Bronchial epithelial cell (primary cell): Measurements from ENCODE around the gene BCL11B. TPM values are rescaled to one million over a fixed set of nuclear protein-coding genes. Genes with fewer than 3 reads are reported as not detected.

Source experiments
- DNase-seq: peaks from one replicate; pipeline ENCODE4 v3.0.0-alpha.2; 2010; ENCODE audit warnings: low read depth
- FAIRE-seq: peaks from 2 replicates; lab custom pipeline; 2011; peaks lifted over from hg19 to GRCh38; lab: Jason Lieb, UNC
- H3K27me3 ChIP-seq: 2 replicates; pipeline ENCODE4 v1.5.1; 2011; ENCODE audit warnings: low read length; ENCODE audit not compliant: control insufficient read depth, insufficient read depth
- H3K36me3 ChIP-seq: 2 replicates; pipeline ENCODE4 v1.5.1; 2011; ENCODE audit warnings: low read length; ENCODE audit not compliant: control insufficient read depth, insufficient read depth
- H3K4me3 ChIP-seq: 2 replicates; pipeline ENCODE4 v1.5.1; 2011; ENCODE audit warnings: mild to moderate bottlenecking, low read depth, low read length, control low read depth
- total RNA-seq: library from RNA; depleted of rRNA; stranded (reverse); fragments of >200 nt; gene quantifications from 2 replicates; pipeline ENCODE4 v1.2.1, GENCODE V29; 2014
- TF ChIP-seq, protein P1 (sequence below): IDR thresholded peaks from 2 replicates; pipeline ENCODE4 v1.5.1; 2011; ENCODE audit warnings: mild to moderate bottlenecking, moderate library complexity, low read length, control low read depth, inconsistent platforms; ENCODE audit not compliant: insufficient read depth, severe bottlenecking

Gene BCL11B
- total RNA-seq, 1 donor from 2014 or later = 5.3 TPM

DNA sequence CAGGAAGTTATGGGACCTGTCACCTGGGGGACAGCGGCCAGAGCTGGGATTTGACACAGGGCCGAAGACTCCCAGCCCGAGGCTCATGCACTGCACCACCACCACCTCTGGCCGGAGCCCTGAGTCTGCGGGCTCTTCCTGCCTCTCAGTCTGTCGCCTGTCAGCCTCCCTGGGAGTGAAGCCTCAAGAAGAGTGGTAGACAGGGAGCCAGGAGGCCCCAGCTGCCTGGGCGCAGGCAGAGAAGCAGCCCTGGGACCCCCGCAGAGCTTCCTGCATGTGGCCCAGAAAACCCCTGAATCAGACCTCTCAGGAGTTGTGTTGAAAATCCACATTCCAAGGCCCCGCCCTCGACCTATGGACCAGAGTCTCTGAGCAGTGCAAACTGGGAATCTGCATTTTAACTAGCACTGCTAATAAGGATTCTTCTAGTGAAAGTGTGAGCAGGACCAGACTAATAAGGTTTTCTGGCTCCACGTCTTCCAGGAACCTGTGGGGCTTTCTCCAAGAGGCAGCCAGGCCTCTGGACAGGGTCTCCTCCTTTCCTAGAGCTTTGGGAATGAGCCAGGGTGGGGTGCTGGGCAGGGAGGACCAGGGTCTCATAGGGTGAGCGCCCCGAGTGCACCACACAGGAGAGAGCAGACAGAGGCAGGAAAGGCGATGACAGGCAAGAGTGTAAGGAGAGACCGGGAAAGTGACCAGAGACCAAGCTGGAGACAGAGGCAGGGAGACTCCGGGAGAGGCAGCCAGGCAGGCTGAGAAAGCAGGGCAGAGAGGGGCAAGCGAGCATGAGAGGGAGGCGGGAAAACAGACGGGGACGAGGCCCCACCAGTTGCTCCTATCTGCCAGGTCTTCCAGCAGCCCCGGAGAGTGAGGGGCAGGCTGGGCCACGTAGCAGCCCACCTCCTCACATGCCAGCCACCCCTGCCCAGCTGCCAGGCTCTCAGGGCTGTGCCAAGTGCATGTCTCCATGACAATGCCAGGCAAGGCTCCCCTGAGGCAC is 112.4 kb downstream of the BCL11B start:
- H3K36me3 ChIP-seq = no peaks in the 10 kb centered on the region
- TF ChIP-seq, protein P1, sequence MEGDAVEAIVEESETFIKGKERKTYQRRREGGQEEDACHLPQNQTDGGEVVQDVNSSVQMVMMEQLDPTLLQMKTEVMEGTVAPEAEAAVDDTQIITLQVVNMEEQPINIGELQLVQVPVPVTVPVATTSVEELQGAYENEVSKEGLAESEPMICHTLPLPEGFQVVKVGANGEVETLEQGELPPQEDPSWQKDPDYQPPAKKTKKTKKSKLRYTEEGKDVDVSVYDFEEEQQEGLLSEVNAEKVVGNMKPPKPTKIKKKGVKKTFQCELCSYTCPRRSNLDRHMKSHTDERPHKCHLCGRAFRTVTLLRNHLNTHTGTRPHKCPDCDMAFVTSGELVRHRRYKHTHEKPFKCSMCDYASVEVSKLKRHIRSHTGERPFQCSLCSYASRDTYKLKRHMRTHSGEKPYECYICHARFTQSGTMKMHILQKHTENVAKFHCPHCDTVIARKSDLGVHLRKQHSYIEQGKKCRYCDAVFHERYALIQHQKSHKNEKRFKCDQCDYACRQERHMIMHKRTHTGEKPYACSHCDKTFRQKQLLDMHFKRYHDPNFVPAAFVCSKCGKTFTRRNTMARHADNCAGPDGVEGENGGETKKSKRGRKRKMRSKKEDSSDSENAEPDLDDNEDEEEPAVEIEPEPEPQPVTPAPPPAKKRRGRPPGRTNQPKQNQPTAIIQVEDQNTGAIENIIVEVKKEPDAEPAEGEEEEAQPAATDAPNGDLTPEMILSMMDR = no peak
- no peak for DNase-seq
- no peak for FAIRE-seq
- H3K27me3 ChIP-seq = no peaks in the 10 kb centered on the region
- H3K4me3 ChIP-seq = no peak overlapping the region

DNA sequence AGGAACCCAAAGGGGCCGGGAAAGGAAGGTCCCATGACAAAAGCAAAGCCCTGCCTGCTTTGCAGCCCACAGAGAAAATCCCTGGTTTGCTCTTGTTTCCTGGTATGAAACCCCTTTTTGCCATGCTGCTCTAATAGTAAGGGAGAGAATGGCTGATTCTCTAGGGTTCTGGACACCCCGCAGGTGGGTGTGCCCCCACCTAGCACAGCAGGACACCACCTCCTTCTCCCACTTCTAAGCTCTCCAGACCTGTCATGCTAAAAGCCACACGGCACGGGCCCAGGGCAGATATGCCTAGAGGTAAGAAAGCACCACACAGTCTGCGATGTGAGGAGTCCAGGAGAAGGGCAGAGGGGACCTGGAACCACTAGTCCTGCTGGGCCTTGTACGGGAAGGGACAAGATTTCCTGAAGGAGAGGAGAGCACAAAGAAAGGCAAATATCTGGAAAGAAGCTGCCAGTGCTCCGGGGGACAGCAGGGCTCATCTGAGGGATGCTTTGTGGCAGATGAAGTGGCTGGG is 113.3 kb downstream of the BCL11B start:
- no peaks in the 10 kb centered on the region for H3K36me3 ChIP-seq
- DNase-seq (no peak), FAIRE-seq (no peak)
- TF ChIP-seq, protein P1 = no peak
- no peaks in the 10 kb centered on the region for H3K27me3 ChIP-seq
- no peak overlapping the region for H3K4me3 ChIP-seq

DNA sequence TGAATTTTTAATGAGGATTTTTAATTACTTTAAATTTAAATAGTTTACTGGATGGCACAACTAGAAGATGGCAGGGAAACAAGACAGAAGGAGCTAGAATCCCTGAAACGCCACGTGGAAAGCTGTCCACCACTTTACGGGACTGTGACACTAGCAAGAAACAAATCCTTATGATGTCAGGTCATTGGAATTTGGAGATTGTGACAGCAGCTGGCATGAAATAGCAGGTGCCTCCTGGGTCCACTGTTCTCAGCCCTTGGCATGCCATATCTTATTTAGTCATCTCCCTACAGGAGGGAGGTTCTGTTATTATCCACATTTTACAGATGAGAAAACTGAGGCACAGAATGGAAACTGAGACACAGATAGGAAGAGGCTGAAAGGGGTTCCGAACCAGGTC is 113.8 kb downstream of the BCL11B start:
- Histone ChIP-seq H3K36me3 (no peaks in the 10 kb centered on the region), H3K27me3 (no peaks in the 10 kb centered on the region), H3K4me3 (no peak overlapping the region)
- FAIRE-seq (no peak), DNase-seq (no peak)
- TF ChIP-seq, protein P1 = no peak

DNA sequence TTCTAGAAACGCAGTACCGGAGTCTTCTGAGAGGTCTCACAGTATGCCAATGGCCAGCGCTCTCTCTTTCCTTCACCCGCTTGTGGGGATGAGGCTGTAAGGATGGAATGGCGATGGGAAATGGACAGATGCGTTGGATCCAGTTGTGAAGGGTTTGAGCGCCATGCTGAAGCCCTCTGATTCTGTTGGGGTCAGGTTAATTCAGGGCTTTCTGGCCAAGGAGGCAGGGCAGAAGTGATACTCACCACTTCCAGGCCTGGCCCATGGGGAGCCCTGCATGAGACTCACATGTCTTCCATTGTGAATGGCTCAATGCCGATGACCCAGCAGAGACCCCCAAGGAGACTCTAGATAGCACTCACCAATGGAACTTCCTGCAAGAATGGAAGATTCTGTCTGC is 114.3 kb downstream of the BCL11B start:
- H3K4me3 ChIP-seq = no peak overlapping the region
- no peak for DNase-seq
- no peak for FAIRE-seq
- no peaks in the 10 kb centered on the region for H3K36me3 ChIP-seq
- TF ChIP-seq, protein P1 = no peak
- no peaks in the 10 kb centered on the region for H3K27me3 ChIP-seq

DNA sequence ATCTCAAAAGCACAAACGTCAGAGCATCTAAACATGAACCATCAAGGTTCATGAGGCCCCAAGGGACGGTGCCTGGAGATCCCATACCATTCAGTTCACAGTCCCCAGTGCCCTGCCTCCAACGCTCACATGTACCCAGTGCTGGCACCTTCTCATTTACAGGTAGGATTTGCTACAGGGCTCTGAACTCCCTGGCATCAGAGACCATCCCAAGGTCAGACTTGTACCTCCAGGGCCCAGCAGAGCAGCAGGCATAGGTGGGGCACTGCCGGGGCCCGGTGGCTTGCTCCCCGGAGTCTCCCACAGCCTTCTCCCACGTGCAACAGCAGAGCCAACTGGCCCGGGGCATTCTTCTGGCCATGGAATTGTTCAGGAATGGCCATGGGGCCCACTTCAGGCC is 114.8 kb downstream of the BCL11B start:
- Histone ChIP-seq H3K4me3 (no peak overlapping the region), H3K36me3 (no peaks in the 10 kb centered on the region), H3K27me3 (no peaks in the 10 kb centered on the region)
- DNase-seq = no peak
- no peak for FAIRE-seq
- TF ChIP-seq, protein P1 = no peak
